GM12878 (cell line): Measurements from ENCODE around the gene MRPL18. TPM values are rescaled to one million over a fixed set of nuclear protein-coding genes. Genes with fewer than 3 reads are reported as not detected.

ENCODE experiments used
- ATAC-seq: fragments of 200-7000 bp; cut with Tn5 transposase; 3 replicates; pipeline ENCODE4 v1.9.1; 2020; ENCODE audit warnings: mild to moderate bottlenecking, moderate library complexity
- BruUV-seq: library from RNA; stranded (reverse); fragments of 400-500 nt; replicated peaks from 2 replicates; lab custom pipeline; 2021; lab: Mats Ljungman, UMichigan
- CTCF ChIA-PET: fragments of 300-600 bp; sonication (Branson Sonifier 250); formaldehyde crosslinking; extraction: SDS; loops from one replicate; lab custom pipeline; 2021; ENCODE audit warnings: inconsistent platforms; lab: Yijun Ruan, JAX
- POLR2A ChIA-PET: fragments of 350-600 bp; formaldehyde crosslinking; extraction: SDS; loops from one replicate; lab custom pipeline; 2021; ENCODE audit warnings: inconsistent platforms; lab: Charles Lee
- RAD21 ChIA-PET: fragments of 300-600 bp; sonication (Branson Sonifier 250); formaldehyde crosslinking; loops from one replicate; lab custom pipeline; 2023; ENCODE audit warnings: antibody characterized with exemption; ENCODE audit not compliant: unreplicated experiment; lab: Charles Lee
- SMC1A ChIA-PET: fragments of 300-600 bp; sonication (Branson Sonifier 250); formaldehyde crosslinking; loops from one replicate; lab custom pipeline; 2023; ENCODE audit not compliant: unreplicated experiment, uncharacterized antibody; lab: Charles Lee
- DNase-seq: peaks from one replicate; pipeline ENCODE4 v3.0.0-alpha.2; 2011; ENCODE audit warnings: low read depth, low spot score
- FAIRE-seq: peaks from 3 replicates; lab custom pipeline; 2011; peaks lifted over from hg19 to GRCh38; lab: Jason Lieb, UNC
- H2AFZ ChIP-seq: 2 replicates; pipeline ENCODE4 v1.6.0; 2011; ENCODE audit warnings: low read depth, low read length, control low read depth; ENCODE audit not compliant: control insufficient read depth
- H3K27ac ChIP-seq: 2 replicates; pipeline ENCODE4 v1.5.1; 2011; ENCODE audit warnings: control low read depth; ENCODE audit not compliant: control insufficient read depth, insufficient read depth
- H3K27me3 ChIP-seq, 2 experiments: replicated peaks in 1 of 2; 2 replicates each; pipeline versions ENCODE4 v1.6.0 to v1.6.1; 2011; ENCODE audit warnings: low read length in 1 of 2; ENCODE audit not compliant: control insufficient read depth in 2 of 2, insufficient read depth in 2 of 2
- H3K36me3 ChIP-seq, 2 experiments: 2 replicates each; pipeline ENCODE4 v1.5.1; 2011; ENCODE audit warnings: low read length in 1 of 2; ENCODE audit not compliant: control insufficient read depth in 2 of 2, insufficient read depth in 2 of 2
- H3K4me1 ChIP-seq: 2 replicates; pipeline ENCODE4 v1.6.1; 2011; ENCODE audit warnings: mild to moderate bottlenecking, low read length, moderate library complexity, mixed read lengths; ENCODE audit not compliant: control insufficient read depth, insufficient read depth
- H3K4me2 ChIP-seq: 2 replicates; pipeline ENCODE4 v1.6.0; 2011; ENCODE audit warnings: control low read depth; ENCODE audit not compliant: control insufficient read depth, insufficient read depth
- H3K4me3 ChIP-seq: fragments of 200-600 bp; sonication (generic); 2 replicates; pipeline ENCODE4 v1.5.1; 2016
- H3K79me2 ChIP-seq: 2 replicates; pipeline ENCODE4 v1.6.0; 2011; ENCODE audit warnings: low read length; ENCODE audit not compliant: control insufficient read depth, insufficient read depth
- H3K9ac ChIP-seq: 2 replicates; pipeline ENCODE4 v1.8.0; 2011; ENCODE audit warnings: low read length, control low read depth, mixed read lengths; ENCODE audit not compliant: control insufficient read depth, insufficient read depth
- H3K9me3 ChIP-seq: replicated peaks from 3 replicates; pipeline ENCODE4 v1.5.1; 2011; ENCODE audit warnings: mild to moderate bottlenecking, low read length; ENCODE audit not compliant: control insufficient read depth, insufficient read depth
- H4K20me1 ChIP-seq: 2 replicates; pipeline ENCODE4 v1.6.0; 2011; ENCODE audit not compliant: control insufficient read depth, insufficient read depth
- BCL11A ChIP-seq: IDR thresholded peaks from 2 replicates; pipeline ENCODE4 v1.6.1; 2011; ENCODE audit warnings: low read depth, low read length
- GATAD2B ChIP-seq: fragments of 450-650 bp; conservative IDR thresholded peaks from 2 replicates; pipeline ENCODE4 v1.6.1; 2017; ENCODE audit warnings: low read depth, mild to moderate bottlenecking, moderate library complexity
- KDM1A ChIP-seq: fragments of 200-600 bp; sonication (generic); IDR thresholded peaks from 2 replicates; pipeline ENCODE4 v1.6.1; 2016; ENCODE audit warnings: borderline replicate concordance
- POLR2A ChIP-seq: IDR thresholded peaks from 2 replicates; pipeline ENCODE4 v1.6.1; 2011; ENCODE audit warnings: low read depth, mild to moderate bottlenecking, low read length
- RUNX3 ChIP-seq: IDR thresholded peaks from 2 replicates; pipeline ENCODE4 v1.6.1; 2012; ENCODE audit warnings: low read length, inconsistent platforms
- SMAD5 ChIP-seq: IDR thresholded peaks from 2 replicates; pipeline ENCODE4 v1.6.1; 2016; ENCODE audit warnings: antibody characterized with exemption, low read depth
- USF2 ChIP-seq: IDR thresholded peaks from 2 replicates; pipeline ENCODE4 v1.6.1; 2011; ENCODE audit warnings: low read depth, low read length, improper control_type of control experiment, borderline replicate concordance
- WGBS: methylation state at CpG from one replicate; pipeline ENCODE4 v1.1.6; 2016; ENCODE audit warnings: low lambda C conversion rate; ENCODE audit not compliant: insufficient replicate concordance, insufficient coverage; ENCODE audit errors: missing lambda C conversion rate; 5-methylcytosine and 5-hydroxymethylcytosine counted together
- in situ Hi-C: fragments of 300-500 bp; cut with MboI; formaldehyde crosslinking; loops from 9 replicates; pipeline ENCODE4 v1.14.3; 2018; ENCODE audit warnings: mixed read lengths
- intact Hi-C: fragments of 100-400 bp; cut with micrococcal nuclease; formaldehyde crosslinking; loops from one replicate; pipeline ENCODE4 v1.14.2; 2022; ENCODE audit not compliant: unreplicated experiment
- polyA plus RNA-seq, 11 experiments: library from polyadenylated mRNA; depleted of rRNA in 4 of 11; unstranded in 6 of 11; stranded (reverse) in 5 of 11; fragments of >200 nt; fragmentation: Nextera tagmentation in 4 of 11; fragmentation: Illumina TruSeq in 1 of 11; extraction: Ambion mirVana in 4 of 11; extraction: Trizol in 1 of 11; gene quantifications; 1 replicate in 1 of 11; 2 replicates in 10 of 11; pipeline versions ENCODE4 v1.2.1 to v1.2.3, GENCODE V29; 2011 to 2016; ENCODE audit warnings: inconsistent platforms in 2 of 11, missing spikeins in 2 of 11, low read depth in 1 of 11
- total RNA-seq, 4 experiments: library from RNA; depleted of rRNA in 3 of 4; stranded (reverse); fragments of >200 nt in 3 of 4; fragmentation: Illumina TruSeq in 1 of 4; extraction: Trizol in 1 of 4; gene quantifications; 2 replicates each; pipeline versions ENCODE4 v1.2.1 to v1.2.3, GENCODE V29; 2013 to 2021

MRPL18 gene
- total and polyA plus RNA-seq, 10 of the 15 experiments (the other 5 are each of a cell fraction or from before 2014, with no cell fraction given): 68.5 to 203 (median 116) TPM

GRCh38 chr6:159753081-159753872, 37.0 kb upstream of the MRPL18 start:
- H3K9me3 ChIP-seq: no peaks in the 10 kb centered on the region
- 100% methylated on average over 6 of the region's 6 CpGs for WGBS
- in situ Hi-C loops: no loop called here
- no peak for FAIRE-seq
- ChIA-PET POLR2A (interaction anchor here (0.9 to 2.0 kb wide), 2 partner anchors 8 to 24 kb away, joined by 3 to 5 read pairs; partner anchors contain the start of gene ACAT2), SMC1A (no interaction called here), RAD21 (no interaction called here), CTCF (interaction anchor here (1.6 kb wide), 1 partner anchor 23 kb away, joined by 3 read pairs; no protein-coding TSS in a partner anchor)
- H3K9ac ChIP-seq: no peak overlapping the region
- H3K4me2 ChIP-seq: no peak overlapping the region
- H3K4me1 ChIP-seq: no peaks in the 10 kb centered on the region
- H4K20me1 ChIP-seq: no peaks in the 10 kb centered on the region
- no peaks in the 10 kb centered on the region for H3K27me3 ChIP-seq
- no peak overlapping the region for H2AFZ ChIP-seq
- intact Hi-C loops: no loop called here
- TF ChIP-seq RUNX3 (no peak), POLR2A (no peak), USF2 (no peak), KDM1A (no peak), GATAD2B (no peak), SMAD5 (no peak)
- ATAC-seq: no peak
- DNase-seq: no peak
- peaks cover 10 to 30% of the 10 kb centered on the region in 2 experiments for H3K36me3 ChIP-seq
- H3K79me2 ChIP-seq: no peaks in the 10 kb centered on the region
- no peak overlapping the region for H3K27ac ChIP-seq
- BruUV-seq: no TSS peak
- H3K4me3 ChIP-seq: no peak overlapping the region

GRCh38 chr6:159754401-159754800, 35.9 kb upstream of the MRPL18 start:
- in situ Hi-C loops (no loop called here), intact Hi-C loops (no loop called here)
- SMC1A ChIA-PET: no interaction called here

More at GRCh38 chr6:159754401-159754800, 35.9 kb upstream of the MRPL18 start:
- no peak overlapping the region for H3K4me3 ChIP-seq
- no peak for DNase-seq
- H3K4me1 ChIP-seq: no peaks in the 10 kb centered on the region
- H3K27me3 ChIP-seq: no peaks in the 10 kb centered on the region
- H4K20me1 ChIP-seq: no peaks in the 10 kb centered on the region
- no peak for TF ChIP-seq BCL11A
- TF ChIP-seq, all 136 proteins: peak for 0
- RAD21 ChIA-PET: no interaction called here
- no peak for ATAC-seq
- CTCF ChIA-PET: interaction anchor here (1.6 kb wide), 1 partner anchor 24 kb away, joined by 3 read pairs; no protein-coding TSS in a partner anchor
- WGBS: 91% methylated on average over 2 of the region's 2 CpGs
- H3K36me3 ChIP-seq: peaks cover 12 to 33% of the 10 kb centered on the region in 2 experiments
- no TSS peak for BruUV-seq
- no peak overlapping the region for H3K27ac ChIP-seq
- H3K9me3 ChIP-seq: no peaks in the 10 kb centered on the region
- no peak overlapping the region for H2AFZ ChIP-seq
- POLR2A ChIA-PET: no interaction called here
- FAIRE-seq: no peak
- no peaks in the 10 kb centered on the region for H3K79me2 ChIP-seq
- no peak overlapping the region for H3K4me2 ChIP-seq
- no peak overlapping the region for H3K9ac ChIP-seq
